HG02981 (cell line): ENCODE results near the gene TAPBPL.
"Not testable (repeated sequence)": the region's sequence is repeated elsewhere in the genome, so short reads cannot be mapped to it uniquely, and the experiment has no call there.

Experiments
- ATAC-seq: cut with Tn5 transposase; IDR thresholded peaks from one replicate; pipeline ENCODE4 v1.9.1; 2021; ENCODE audit warnings: mild to moderate bottlenecking, moderate library complexity; ENCODE audit not compliant: unreplicated experiment

TAPBPL gene

GRCh38 chr12:6489449-6489848 is 37.6 kb downstream of the TAPBPL start:
- no peak for ATAC-seq

DNA sequence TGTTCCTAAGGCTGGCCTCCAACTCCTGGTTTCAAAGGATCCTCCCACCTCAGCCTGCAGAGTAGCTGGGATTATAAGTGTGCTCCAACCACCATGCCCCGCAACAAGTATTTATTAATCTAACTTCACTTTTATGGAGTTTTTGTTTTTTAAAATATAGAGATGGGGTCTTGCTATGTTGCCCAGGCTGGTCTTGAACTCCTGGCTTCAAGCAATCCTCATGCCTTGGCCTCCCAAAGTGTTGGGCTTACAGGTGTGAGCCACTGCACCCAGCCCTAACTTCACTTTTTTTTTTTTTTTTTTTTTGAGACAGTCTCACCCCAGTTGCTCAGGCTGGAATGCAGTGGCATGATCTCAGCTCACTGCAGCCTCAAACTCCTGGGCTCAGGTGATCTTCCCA is 38.8 kb downstream of the TAPBPL start:
- ATAC-seq = not testable (repeated sequence)

DNA sequence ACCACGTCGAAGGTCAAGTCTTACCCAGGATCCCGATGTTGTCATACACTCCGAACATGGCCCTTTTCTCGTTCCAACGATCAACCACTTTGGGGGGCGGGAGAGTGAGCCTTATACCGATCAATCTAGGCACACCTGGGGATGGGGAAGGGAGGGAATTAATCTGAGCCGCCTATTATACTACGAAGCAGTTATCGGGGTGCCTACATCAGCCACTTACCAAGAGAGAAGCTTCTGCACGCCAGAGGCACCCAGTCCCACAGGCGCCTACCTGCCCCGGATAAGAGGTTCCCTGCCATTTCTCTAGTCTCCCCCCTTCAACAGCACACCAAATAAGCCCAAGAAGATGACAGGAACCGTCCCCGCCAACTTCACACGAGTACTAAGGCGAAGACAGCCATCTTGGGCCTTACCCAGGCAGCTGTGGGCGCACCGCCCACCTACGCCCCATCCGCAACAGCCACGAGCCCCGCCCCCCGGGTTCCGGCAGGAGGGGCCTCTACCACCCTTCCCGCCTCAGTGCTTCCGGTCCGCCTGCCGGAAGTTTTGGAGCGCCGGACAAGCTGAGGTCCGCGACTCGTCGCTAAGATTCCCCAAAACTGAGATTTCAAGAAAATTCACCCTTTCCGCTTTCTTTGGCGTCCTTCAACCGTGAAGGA is 41.1 kb downstream of the TAPBPL start, which contains the start of gene MRPL51:
Gene MRPL51, minus strand, starts transcription at position 425 of the 659 bp plus-strand sequence. Its CDS starts 126 bp downstream, at position 299.
- peak; percentile 69 for ATAC-seq

DNA sequence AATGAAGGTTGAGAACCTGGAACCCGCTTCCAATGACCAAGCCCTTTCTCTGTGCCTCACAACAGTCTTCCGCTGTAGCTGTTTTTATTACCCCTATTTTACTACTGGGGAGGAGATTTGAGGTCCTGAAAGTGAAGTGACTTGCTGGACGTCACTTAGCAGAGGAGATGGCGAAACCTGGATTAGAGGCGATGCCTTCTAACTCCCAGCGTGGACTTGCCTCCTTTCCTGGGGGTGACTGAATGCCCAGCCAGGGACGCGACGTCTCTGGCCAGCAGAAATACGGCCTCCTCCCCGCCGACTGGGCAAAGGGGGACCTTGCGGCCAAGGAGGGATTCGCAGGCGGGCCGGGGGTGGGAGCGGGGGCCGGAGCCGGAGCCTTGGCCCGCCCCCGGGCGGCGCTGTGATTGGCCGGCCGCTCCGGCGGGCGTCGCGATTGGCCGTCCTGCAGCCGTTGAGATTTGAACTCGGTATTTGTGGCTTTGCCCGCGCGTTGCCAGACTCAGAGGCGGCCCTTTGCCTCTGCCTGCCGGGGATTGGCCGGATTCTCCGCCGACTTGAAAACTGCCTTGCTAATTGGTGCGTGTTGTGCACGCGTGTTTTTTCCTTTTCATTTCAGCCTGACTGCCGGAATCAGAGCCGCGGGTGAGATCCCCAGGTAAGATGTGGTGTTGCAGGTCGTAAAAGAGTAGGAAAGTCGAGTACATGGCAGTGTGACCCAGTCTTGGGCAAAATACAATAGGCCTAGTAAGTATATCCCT is 41.8 kb downstream of the TAPBPL start, which contains the start of gene NCAPD2:
Gene NCAPD2, plus strand, starts transcription at position 606 of the 761 bp plus-strand sequence. CDS start 997 bp downstream, outside the sequence.
- ATAC-seq = peak; percentile 89

DNA sequence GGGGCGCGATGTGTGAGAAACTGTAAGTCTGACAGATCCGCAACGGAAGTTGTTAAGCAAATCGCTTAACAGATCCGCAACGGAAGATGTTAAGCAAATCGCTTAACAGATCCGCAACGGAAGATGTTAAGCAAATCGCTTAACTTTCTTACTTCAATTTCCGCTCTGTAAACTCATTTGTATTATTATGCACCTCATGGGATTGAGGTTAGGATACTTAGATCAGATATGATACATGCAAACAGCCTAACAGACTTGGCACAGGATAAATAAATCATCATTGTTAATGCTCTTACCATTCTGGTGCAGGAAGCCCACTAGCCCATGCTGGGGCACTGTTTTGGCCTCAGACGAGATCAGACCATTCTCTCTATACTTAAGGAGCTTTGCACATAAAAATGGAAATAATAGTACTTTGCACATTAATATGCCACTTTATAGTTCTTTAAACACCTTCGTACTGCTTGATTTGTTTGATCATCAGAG is 42.5 kb downstream of the TAPBPL start:
- no peak for ATAC-seq

DNA sequence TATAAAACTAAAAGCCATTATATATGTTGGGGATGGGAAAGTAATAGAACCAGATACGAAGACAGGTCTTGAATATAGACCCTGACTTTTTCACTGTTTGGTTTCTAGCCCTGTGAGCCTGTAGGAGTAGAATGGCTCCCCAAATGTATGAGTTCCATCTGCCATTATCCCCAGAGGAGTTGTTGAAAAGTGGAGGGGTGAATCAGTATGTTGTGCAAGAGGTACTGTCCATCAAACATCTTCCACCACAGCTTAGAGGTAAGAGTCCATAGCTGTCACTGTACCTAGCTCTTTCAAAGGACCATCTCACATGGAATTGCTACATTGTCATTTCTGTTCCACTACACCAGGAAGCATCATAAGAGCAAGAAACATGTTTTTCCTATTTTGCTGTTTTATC is 43.1 kb downstream of the TAPBPL start:
- no peak for ATAC-seq

DNA sequence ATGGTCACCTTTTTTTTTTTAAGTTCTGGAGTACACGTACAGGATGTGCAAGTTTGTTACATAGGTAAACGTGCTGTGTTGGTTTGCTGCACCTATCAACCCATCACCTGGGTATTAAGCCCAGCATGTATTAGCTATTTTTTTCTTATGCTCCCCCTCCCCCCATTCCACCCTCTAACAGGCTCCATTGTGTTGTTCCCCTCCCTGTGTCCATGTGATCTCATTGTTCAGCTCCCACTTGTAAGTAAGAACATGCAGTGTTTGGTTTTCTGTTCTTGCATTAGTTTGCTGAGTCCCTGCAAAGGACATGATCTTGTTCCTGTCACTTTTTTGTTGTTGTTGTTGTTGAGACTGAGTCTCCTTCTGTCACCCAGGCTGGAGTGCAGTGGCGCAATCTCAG is 45.4 kb downstream of the TAPBPL start:
- not testable (repeated sequence) for ATAC-seq

GRCh38 chr12:6500466-6500865 is 48.6 kb downstream of the TAPBPL start:
- ATAC-seq = no peak

DNA sequence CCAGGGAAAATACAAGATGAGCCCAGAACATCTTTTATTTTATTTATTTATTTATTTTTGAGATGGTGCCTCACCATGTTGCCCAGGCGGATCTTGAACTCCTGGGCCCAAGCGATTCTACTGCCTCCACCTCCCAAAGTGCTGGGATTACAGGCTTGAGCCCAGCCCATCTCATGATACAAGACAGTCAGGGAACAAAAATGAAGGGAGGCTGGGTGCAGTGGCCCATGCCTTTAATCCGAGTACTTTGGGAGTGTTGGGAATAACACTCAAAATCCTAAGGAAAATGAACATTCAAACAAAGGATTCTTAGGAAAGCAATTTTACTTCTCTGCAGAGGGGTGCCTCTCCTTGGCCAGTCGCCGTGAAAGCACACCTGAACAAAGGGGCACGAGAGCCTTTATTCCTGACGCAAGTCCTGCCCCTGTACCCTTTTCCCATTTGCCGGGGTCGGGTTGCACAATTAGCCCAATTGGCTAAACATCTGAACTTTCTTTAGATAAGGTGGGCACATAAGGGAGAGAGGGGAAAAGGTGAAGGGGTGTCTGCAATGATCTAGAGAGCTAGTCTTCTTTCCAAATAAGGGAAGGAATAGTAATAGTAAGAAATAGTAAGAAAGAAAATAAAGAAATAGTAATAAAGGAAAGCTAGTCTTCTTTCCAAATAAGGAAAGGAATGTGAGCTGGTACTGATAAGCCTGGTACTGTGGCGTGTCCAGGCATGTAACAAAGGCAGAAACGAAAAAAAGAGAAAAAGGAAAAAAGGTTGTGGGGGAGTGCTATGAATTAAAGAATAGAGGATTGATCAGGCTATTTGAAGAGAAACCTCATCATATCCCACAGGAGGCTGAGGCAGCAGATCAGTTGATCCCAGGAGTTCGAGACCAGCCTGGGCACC is 55.5 kb downstream of the TAPBPL start:
- no peak for ATAC-seq

DNA sequence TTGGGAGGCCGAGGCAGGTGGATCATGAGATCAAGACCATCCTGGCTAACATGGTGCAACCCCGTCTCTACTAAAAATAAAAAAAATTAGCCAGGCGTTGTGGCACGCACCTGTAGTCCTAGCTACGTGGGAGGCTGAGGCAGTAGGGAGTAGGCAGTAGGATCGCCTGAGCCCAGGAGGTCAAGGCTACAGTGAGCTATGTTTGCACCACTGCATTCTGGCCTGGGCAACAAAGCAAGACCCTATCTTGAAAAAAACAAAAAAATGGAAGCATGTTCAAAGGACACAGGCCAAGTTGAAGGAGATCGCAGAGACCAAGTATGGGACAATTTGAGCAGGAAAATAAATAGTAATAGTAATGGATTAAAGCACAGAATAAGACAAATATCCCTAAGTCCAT is 56.2 kb downstream of the TAPBPL start:
- ATAC-seq = no peak
